B cell (primary cell): ENCODE data around the gene AMBRA1.

Source experiments
- CTCF ChIP-seq: fragments of 200-600 bp; IDR thresholded peaks from one replicate; pipeline ENCODE4 v1.8.0; 2022; ENCODE audit warnings: antibody characterized with exemption, mild to moderate bottlenecking
- EZH2 ChIP-seq: IDR thresholded peaks from 2 replicates; pipeline ENCODE4 v1.6.1; 2012; ENCODE audit warnings: borderline replicate concordance, low read depth, mild to moderate bottlenecking, moderate library complexity, low read length; ENCODE audit not compliant: insufficient read depth, poor library complexity, severe bottlenecking

DNA sequence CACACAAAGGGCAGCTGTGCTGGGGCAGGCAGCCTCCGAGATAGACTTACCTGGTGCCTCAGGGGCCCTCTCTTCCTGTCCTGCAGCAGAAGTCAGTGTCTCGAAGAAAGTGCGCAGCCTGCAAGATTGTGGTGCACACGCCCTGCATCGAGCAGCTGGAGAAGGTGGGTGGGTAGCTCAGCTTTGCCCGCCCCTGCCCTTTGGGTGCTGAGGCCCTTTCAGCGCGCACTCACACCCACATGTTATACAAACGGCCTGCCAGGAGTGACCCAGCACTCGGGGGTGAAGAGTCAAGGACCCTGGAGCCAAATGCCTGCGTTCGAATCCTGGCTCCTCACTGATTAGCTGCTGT, 225.9 kb downstream of the AMBRA1 start:
- peak; percentile 42 for TF ChIP-seq CTCF
- TF ChIP-seq EZH2: no peak
